ENCODE measurements around the gene RNF224. TPM values are rescaled to one million over a fixed set of nuclear protein-coding genes. Genes with fewer than 3 reads are reported as not detected.

The RNF224 gene
- total and polyA plus RNA-seq, 2 experiments from 2014 or later, result 0.63 TPM; not detected in 1

DNA sequence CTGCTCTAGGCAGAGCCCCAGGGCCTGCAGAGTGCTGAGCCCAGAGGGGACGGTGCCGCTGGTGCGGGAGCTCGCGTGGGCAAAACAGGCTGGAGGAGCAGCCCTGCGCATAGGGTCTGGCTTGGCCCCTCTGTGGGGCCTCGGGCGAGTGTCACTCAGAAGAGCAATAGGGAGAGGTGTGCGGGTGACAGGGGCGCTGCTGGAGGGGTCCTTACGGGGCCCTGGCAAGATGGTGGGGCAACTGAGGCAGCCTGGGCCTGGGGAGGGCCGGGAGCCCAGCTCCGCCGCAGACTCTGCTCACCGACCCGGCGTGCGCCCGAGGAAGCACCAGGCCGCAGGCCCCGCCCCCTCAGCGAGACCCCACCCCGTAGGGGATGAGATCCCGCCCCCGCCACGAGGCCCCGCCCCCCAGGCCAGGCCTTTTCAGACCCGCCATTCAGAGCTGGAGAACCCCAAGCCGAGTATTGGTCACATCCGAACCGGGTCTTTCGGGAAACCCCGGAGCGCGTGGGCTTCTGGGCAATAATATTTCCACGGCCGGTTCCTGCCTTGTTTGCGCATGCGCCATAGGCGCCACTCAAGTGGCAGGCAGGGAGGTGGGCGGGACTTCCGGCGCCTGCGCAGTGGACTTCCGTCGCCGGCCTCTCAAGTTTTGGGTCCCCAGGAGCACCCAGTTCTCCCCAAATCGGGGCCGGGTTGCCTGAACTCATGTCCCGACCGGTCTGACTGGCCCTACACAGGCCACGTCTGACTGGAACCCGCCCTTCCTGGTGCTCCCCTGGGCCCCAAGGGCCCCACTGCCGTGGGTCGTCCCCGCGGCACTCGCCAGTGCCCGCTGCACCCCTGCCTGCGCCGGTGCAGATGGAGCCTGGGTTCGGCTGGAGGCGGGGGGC is 4.0 kb upstream of the RNF224 start:
- H3K4me3 ChIP-seq, result peak overlapping the region; percentile 94
- peaks cover 4% of the 10 kb centered on the region; the same call in 2 of the 3 replicates for H3K4me1 Mint-ChIP-seq
- H3K27ac ChIP-seq (ENCODE audit: low read depth), result peak overlapping the region; percentile 76; the same call in 1 of the 2 replicates
- no peak overlapping the region for H3K27ac Mint-ChIP-seq
- no peaks in the 10 kb centered on the region for H3K36me3 ChIP-seq (ENCODE audit: insufficient read depth)
- ATAC-seq (peak; percentile 53), DNase-seq (ENCODE audit: low spot score) (peak; percentile 98)
- peak overlapping the region; percentile 70 for H3K4me3 Mint-ChIP-seq
- H4K20me1 ChIP-seq (replicated peaks; ENCODE audit: insufficient read depth), result no peaks in the 10 kb centered on the region
- H3K9me2 ChIP-seq (ENCODE audit: insufficient read depth), result no peaks in the 10 kb centered on the region
- no peaks in the 10 kb centered on the region for H3K36me3 Mint-ChIP-seq (ENCODE audit: low read depth)
- peak overlapping the region; percentile 99 for H3K4me2 ChIP-seq
- peaks cover 9% of the 10 kb centered on the region; the same call in 1 of the 2 replicates for H3K27me3 ChIP-seq (ENCODE audit: insufficient read depth)
- H3F3A ChIP-seq (replicated peaks; ENCODE audit: low read depth), result 0 out of 2 replicates have a peak, but pooled peaks cover 6% of the 10 kb centered on the region
- peak overlapping the region; percentile 83 for H2AFZ ChIP-seq
- H3K27me3 Mint-ChIP-seq (ENCODE audit: insufficient read depth, low read depth, poor library complexity), result peaks cover 3% of the 10 kb centered on the region
- H3K4me1 ChIP-seq (ENCODE audit: insufficient read depth), result peaks cover 3% of the 10 kb centered on the region; the same call in 1 of the 2 replicates
- no peaks in the 10 kb centered on the region for H3K79me2 ChIP-seq (replicated peaks; ENCODE audit: insufficient read depth)
- no peaks in the 10 kb centered on the region for H3K9me3 Mint-ChIP-seq
- TF ChIP-seq CREB1 (CRISPR knock-in tag; IDR thresholded peaks at IDR 0.05; ENCODE audit: low read depth) (peak; percentile 54; the same call in 1 of the 2 replicates), ZNF114 (CRISPR knock-in tag; IDR thresholded peaks at IDR 0.05) (no peak), EZH2 (IDR thresholded peaks at IDR 0.05; ENCODE audit: low read depth, unreplicated experiment) (no peak), NANOG (IDR thresholded peaks at IDR 0.05; ENCODE audit: borderline replicate concordance) (no peak), STAT1 (IDR thresholded peaks at IDR 0.05; ENCODE audit: unreplicated experiment) (no peak), EZH2phosphoT487 (IDR thresholded peaks at IDR 0.05; ENCODE audit: unreplicated experiment) (no peak), JUNB (IDR thresholded peaks at IDR 0.05; ENCODE audit: unreplicated experiment) (no peak), ZNF331 (CRISPR knock-in tag; IDR thresholded peaks at IDR 0.05; ENCODE audit: low read depth) (no peak), POLR2AphosphoS5 (IDR thresholded peaks at IDR 0.05; ENCODE audit: low read depth) (peak; percentile 54)
- TF ChIP-seq, protein P1, sequence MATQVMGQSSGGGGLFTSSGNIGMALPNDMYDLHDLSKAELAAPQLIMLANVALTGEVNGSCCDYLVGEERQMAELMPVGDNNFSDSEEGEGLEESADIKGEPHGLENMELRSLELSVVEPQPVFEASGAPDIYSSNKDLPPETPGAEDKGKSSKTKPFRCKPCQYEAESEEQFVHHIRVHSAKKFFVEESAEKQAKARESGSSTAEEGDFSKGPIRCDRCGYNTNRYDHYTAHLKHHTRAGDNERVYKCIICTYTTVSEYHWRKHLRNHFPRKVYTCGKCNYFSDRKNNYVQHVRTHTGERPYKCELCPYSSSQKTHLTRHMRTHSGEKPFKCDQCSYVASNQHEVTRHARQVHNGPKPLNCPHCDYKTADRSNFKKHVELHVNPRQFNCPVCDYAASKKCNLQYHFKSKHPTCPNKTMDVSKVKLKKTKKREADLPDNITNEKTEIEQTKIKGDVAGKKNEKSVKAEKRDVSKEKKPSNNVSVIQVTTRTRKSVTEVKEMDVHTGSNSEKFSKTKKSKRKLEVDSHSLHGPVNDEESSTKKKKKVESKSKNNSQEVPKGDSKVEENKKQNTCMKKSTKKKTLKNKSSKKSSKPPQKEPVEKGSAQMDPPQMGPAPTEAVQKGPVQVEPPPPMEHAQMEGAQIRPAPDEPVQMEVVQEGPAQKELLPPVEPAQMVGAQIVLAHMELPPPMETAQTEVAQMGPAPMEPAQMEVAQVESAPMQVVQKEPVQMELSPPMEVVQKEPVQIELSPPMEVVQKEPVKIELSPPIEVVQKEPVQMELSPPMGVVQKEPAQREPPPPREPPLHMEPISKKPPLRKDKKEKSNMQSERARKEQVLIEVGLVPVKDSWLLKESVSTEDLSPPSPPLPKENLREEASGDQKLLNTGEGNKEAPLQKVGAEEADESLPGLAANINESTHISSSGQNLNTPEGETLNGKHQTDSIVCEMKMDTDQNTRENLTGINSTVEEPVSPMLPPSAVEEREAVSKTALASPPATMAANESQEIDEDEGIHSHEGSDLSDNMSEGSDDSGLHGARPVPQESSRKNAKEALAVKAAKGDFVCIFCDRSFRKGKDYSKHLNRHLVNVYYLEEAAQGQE (IDR thresholded peaks at IDR 0.05; ENCODE audit: unreplicated experiment), result no peak
- TF ChIP-seq, protein P2, sequence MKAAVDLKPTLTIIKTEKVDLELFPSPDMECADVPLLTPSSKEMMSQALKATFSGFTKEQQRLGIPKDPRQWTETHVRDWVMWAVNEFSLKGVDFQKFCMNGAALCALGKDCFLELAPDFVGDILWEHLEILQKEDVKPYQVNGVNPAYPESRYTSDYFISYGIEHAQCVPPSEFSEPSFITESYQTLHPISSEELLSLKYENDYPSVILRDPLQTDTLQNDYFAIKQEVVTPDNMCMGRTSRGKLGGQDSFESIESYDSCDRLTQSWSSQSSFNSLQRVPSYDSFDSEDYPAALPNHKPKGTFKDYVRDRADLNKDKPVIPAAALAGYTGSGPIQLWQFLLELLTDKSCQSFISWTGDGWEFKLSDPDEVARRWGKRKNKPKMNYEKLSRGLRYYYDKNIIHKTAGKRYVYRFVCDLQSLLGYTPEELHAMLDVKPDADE (IDR thresholded peaks at IDR 0.05), result peak; percentile 68
- TF ChIP-seq, protein P3, sequence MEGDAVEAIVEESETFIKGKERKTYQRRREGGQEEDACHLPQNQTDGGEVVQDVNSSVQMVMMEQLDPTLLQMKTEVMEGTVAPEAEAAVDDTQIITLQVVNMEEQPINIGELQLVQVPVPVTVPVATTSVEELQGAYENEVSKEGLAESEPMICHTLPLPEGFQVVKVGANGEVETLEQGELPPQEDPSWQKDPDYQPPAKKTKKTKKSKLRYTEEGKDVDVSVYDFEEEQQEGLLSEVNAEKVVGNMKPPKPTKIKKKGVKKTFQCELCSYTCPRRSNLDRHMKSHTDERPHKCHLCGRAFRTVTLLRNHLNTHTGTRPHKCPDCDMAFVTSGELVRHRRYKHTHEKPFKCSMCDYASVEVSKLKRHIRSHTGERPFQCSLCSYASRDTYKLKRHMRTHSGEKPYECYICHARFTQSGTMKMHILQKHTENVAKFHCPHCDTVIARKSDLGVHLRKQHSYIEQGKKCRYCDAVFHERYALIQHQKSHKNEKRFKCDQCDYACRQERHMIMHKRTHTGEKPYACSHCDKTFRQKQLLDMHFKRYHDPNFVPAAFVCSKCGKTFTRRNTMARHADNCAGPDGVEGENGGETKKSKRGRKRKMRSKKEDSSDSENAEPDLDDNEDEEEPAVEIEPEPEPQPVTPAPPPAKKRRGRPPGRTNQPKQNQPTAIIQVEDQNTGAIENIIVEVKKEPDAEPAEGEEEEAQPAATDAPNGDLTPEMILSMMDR (conservative IDR thresholded peaks at IDR 0.05; ENCODE audit: low read depth in 2 of 2), result no peak
- TF ChIP-seq, protein P4, sequence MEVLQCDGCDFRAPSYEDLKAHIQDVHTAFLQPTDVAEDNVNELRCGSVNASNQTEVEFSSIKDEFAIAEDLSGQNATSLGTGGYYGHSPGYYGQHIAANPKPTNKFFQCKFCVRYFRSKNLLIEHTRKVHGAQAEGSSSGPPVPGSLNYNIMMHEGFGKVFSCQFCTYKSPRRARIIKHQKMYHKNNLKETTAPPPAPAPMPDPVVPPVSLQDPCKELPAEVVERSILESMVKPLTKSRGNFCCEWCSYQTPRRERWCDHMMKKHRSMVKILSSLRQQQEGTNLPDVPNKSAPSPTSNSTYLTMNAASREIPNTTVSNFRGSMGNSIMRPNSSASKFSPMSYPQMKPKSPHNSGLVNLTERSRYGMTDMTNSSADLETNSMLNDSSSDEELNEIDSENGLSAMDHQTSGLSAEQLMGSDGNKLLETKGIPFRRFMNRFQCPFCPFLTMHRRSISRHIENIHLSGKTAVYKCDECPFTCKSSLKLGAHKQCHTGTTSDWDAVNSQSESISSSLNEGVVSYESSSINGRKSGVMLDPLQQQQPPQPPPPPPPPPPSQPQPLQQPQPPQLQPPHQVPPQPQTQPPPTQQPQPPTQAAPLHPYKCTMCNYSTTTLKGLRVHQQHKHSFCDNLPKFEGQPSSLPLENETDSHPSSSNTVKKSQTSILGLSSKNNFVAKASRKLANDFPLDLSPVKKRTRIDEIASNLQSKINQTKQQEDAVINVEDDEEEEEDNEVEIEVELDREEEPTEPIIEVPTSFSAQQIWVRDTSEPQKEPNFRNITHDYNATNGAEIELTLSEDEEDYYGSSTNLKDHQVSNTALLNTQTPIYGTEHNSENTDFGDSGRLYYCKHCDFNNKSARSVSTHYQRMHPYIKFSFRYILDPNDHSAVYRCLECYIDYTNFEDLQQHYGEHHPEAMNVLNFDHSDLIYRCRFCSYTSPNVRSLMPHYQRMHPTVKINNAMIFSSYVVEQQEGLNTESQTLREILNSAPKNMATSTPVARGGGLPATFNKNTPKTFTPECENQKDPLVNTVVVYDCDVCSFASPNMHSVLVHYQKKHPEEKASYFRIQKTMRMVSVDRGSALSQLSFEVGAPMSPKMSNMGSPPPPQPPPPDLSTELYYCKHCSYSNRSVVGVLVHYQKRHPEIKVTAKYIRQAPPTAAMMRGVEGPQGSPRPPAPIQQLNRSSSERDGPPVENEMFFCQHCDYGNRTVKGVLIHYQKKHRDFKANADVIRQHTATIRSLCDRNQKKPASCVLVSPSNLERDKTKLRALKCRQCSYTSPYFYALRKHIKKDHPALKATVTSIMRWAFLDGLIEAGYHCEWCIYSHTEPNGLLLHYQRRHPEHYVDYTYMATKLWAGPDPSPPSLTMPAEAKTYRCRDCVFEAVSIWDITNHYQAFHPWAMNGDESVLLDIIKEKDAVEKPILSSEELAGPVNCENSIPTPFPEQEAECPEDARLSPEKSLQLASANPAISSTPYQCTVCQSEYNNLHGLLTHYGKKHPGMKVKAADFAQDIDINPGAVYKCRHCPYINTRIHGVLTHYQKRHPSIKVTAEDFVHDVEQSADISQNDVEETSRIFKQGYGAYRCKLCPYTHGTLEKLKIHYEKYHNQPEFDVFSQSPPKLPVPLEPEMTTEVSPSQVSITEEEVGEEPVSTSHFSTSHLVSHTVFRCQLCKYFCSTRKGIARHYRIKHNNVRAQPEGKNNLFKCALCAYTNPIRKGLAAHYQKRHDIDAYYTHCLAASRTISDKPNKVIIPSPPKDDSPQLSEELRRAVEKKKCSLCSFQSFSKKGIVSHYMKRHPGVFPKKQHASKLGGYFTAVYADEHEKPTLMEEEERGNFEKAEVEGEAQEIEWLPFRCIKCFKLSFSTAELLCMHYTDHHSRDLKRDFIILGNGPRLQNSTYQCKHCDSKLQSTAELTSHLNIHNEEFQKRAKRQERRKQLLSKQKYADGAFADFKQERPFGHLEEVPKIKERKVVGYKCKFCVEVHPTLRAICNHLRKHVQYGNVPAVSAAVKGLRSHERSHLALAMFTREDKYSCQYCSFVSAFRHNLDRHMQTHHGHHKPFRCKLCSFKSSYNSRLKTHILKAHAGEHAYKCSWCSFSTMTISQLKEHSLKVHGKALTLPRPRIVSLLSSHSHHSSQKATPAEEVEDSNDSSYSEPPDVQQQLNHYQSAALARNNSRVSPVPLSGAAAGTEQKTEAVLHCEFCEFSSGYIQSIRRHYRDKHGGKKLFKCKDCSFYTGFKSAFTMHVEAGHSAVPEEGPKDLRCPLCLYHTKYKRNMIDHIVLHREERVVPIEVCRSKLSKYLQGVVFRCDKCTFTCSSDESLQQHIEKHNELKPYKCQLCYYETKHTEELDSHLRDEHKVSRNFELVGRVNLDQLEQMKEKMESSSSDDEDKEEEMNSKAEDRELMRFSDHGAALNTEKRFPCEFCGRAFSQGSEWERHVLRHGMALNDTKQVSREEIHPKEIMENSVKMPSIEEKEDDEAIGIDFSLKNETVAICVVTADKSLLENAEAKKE (CRISPR knock-in tag; IDR thresholded peaks at IDR 0.05), result no peak
